HepG2 (cell line): ENCODE results near the gene ADRM1. TPM values are rescaled to one million over a fixed set of nuclear protein-coding genes. Genes with fewer than 3 reads are reported as not detected.
A peak's percentile ranks its signal among the peaks of the same experiment; 100 is the strongest.

ENCODE experiments used
- ARNTL ChIP-seq: sonication (generic); formaldehyde crosslinking; IDR thresholded peaks from 2 replicates; pipeline ENCODE4 v1.4.0; 2020; ENCODE audit warnings: mild to moderate bottlenecking, missing genetic modification reagents
- CCAR2 ChIP-seq: fragments of 200-400 bp; formaldehyde crosslinking; optimal IDR thresholded peaks from 2 replicates; pipeline ENCODE3; 2018; ENCODE audit warnings: low read depth, mild to moderate bottlenecking, low read length, moderate library complexity
- FOXP1 ChIP-seq, 2 experiments: fragments of 450-650 bp in 1 of 2; IDR thresholded peaks; 2 replicates each; pipeline ENCODE4 v1.6.1; 2017 to 2018; ENCODE audit warnings: antibody characterized with exemption in 1 of 2
- GATAD1 ChIP-seq: IDR thresholded peaks from 2 replicates; pipeline ENCODE4 v1.6.1; 2016; ENCODE audit warnings: missing genetic modification reagents, missing compliant biosample characterization
- HNF4G ChIP-seq, 2 experiments: sonication (generic) in 1 of 2; formaldehyde crosslinking in 1 of 2; IDR thresholded peaks; 2 replicates each; pipeline versions ENCODE4 v1.4.0 to v1.6.1; 2011 to 2020; ENCODE audit warnings: borderline replicate concordance in 2 of 2, low read depth in 2 of 2, mild to moderate bottlenecking in 2 of 2, low read length in 1 of 2, missing genetic modification reagents in 1 of 2, moderate library complexity in 1 of 2
- NFIC ChIP-seq: IDR thresholded peaks from 2 replicates; pipeline ENCODE4 v1.6.1; 2012; ENCODE audit warnings: mild to moderate bottlenecking, low read length, inconsistent platforms
- NR2C2 ChIP-seq: sonication (generic); formaldehyde crosslinking; IDR thresholded peaks from 2 replicates; pipeline ENCODE4 v1.4.0; 2020; ENCODE audit warnings: missing genetic modification reagents, mild to moderate bottlenecking, moderate library complexity, borderline replicate concordance
- SPEN ChIP-seq: sonication (generic); formaldehyde crosslinking; IDR thresholded peaks from 2 replicates; pipeline ENCODE4 v1.5.1; 2020; ENCODE audit warnings: low read depth, mild to moderate bottlenecking, missing genetic modification reagents
- ZIK1 ChIP-seq: sonication (generic); formaldehyde crosslinking; IDR thresholded peaks from 2 replicates; pipeline ENCODE4 v1.5.0; 2020; ENCODE audit warnings: mild to moderate bottlenecking, low read depth, missing genetic modification reagents, borderline replicate concordance
- ZNF232 ChIP-seq: sonication (generic); formaldehyde crosslinking; IDR thresholded peaks from 2 replicates; pipeline ENCODE4 v1.4.0; 2020; ENCODE audit warnings: missing genetic modification reagents, borderline replicate concordance
- ZNF484 ChIP-seq: sonication (generic); formaldehyde crosslinking; IDR thresholded peaks from 2 replicates; pipeline ENCODE4 v1.5.1; 2020; ENCODE audit warnings: mild to moderate bottlenecking, low read depth, missing genetic modification reagents, borderline replicate concordance
- ZNF577 ChIP-seq: sonication (generic); formaldehyde crosslinking; IDR thresholded peaks from 2 replicates; pipeline ENCODE4 v1.4.0; 2020; ENCODE audit warnings: mild to moderate bottlenecking, low read depth, missing genetic modification reagents, borderline replicate concordance
- ZNF878 ChIP-seq: sonication (generic); formaldehyde crosslinking; IDR thresholded peaks from 2 replicates; pipeline ENCODE4 v1.8.1; 2023; ENCODE audit warnings: mild to moderate bottlenecking, missing genetic modification reagents, moderate library complexity
- ZSCAN9 ChIP-seq: IDR thresholded peaks from 2 replicates; pipeline ENCODE4 v1.6.1; 2016; ENCODE audit warnings: borderline replicate concordance
- ZZZ3 ChIP-seq: sonication (generic); formaldehyde crosslinking; IDR thresholded peaks from 2 replicates; pipeline ENCODE4 v1.4.0; 2020; ENCODE audit warnings: missing genetic modification reagents, mild to moderate bottlenecking, borderline replicate concordance
- polyA plus RNA-seq, 8 experiments: library from polyadenylated mRNA; depleted of rRNA in 3 of 8; stranded (reverse) in 7 of 8; unstranded in 1 of 8; fragments of >200 nt; fragmentation: Illumina TruSeq in 4 of 8; extraction: Trizol in 4 of 8; gene quantifications; 2 replicates each; pipeline versions ENCODE4 v1.2.1 to v1.2.3, GENCODE V29; 2011 to 2016; ENCODE audit warnings: low read depth in 4 of 8, missing spikeins in 1 of 8, mixed read lengths in 1 of 8; ENCODE audit not compliant: insufficient read depth in 1 of 8
- total RNA-seq, 5 experiments: library from RNA; depleted of rRNA; stranded (reverse); fragments of >200 nt; fragmentation: Illumina TruSeq; extraction: Trizol; gene quantifications; 2 replicates each; pipeline ENCODE4 v1.2.3, GENCODE V29; 2016; ENCODE audit warnings: low read depth in 1 of 5
- TF ChIP-seq, protein P1 (sequence below): sonication (generic); formaldehyde crosslinking; IDR thresholded peaks from 2 replicates; pipeline ENCODE4 v1.4.0; 2020; ENCODE audit warnings: missing genetic modification reagents
- TF ChIP-seq, protein P2 (sequence below): sonication (generic); formaldehyde crosslinking; IDR thresholded peaks from 2 replicates; pipeline ENCODE4 v1.5.0; 2020; ENCODE audit warnings: mild to moderate bottlenecking, missing genetic modification reagents
- TF ChIP-seq, protein P3 (sequence below): sonication (generic); formaldehyde crosslinking; IDR thresholded peaks from 2 replicates; pipeline ENCODE4 v1.8.0; 2022; ENCODE audit warnings: missing genetic modification reagents, mild to moderate bottlenecking, borderline replicate concordance
- TF ChIP-seq, protein P4 (sequence below): sonication (generic); formaldehyde crosslinking; conservative IDR thresholded peaks from 2 replicates; pipeline ENCODE4 v1.8.0; 2022; ENCODE audit warnings: missing genetic modification reagents
- TF ChIP-seq, protein P5 (sequence below): sonication (generic); formaldehyde crosslinking; IDR thresholded peaks from 2 replicates; pipeline ENCODE4 v1.4.0; 2020; ENCODE audit warnings: mild to moderate bottlenecking, missing genetic modification reagents

The ADRM1 gene
- total and polyA plus RNA-seq, 2 of the 13 experiments (the other 11 are each of a cell fraction or from before 2014, with no cell fraction given), result 92.9 to 154 TPM

DNA sequence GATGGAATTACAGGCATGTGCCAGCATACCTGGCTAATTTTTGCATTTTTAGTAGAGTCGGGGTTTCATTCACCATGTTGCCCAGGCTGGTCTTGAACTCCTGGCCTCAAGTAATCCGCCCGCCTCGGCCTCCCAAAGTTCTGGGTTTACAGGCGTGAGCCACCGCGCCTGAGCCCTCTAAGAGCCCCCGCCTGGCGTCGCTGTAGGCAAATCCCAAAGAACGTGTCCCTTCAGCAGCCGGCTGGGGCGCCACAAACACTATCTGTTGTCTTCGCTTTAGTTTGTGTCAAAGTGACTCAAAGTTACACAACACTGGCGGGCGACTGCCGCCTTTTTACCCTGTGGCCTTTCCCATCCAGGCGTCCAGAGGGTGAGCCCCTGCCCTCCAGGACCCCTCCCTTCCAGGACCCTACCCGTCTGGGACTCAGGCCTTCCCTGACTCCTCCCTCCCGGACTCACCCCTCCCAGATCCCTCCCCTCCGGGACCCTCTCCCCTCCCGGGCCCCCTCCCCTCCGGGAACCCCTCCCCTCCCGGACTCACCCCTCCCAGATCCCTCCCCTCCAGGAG is 940 bp upstream of the ADRM1 start (continued):
- TF ChIP-seq, protein P1, sequence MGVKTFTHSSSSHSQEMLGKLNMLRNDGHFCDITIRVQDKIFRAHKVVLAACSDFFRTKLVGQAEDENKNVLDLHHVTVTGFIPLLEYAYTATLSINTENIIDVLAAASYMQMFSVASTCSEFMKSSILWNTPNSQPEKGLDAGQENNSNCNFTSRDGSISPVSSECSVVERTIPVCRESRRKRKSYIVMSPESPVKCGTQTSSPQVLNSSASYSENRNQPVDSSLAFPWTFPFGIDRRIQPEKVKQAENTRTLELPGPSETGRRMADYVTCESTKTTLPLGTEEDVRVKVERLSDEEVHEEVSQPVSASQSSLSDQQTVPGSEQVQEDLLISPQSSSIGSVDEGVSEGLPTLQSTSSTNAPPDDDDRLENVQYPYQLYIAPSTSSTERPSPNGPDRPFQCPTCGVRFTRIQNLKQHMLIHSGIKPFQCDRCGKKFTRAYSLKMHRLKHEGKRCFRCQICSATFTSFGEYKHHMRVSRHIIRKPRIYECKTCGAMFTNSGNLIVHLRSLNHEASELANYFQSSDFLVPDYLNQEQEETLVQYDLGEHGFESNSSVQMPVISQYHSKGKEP (CRISPR knock-in tag), result 0 out of 2 replicates have a peak, but pooled peaks have one; percentile 62
- peak; percentile 89; the same call in 1 of the 2 replicates for TF ChIP-seq ZNF232
- no peak for TF ChIP-seq ZNF577 (CRISPR knock-in tag)
- TF ChIP-seq, protein P2, sequence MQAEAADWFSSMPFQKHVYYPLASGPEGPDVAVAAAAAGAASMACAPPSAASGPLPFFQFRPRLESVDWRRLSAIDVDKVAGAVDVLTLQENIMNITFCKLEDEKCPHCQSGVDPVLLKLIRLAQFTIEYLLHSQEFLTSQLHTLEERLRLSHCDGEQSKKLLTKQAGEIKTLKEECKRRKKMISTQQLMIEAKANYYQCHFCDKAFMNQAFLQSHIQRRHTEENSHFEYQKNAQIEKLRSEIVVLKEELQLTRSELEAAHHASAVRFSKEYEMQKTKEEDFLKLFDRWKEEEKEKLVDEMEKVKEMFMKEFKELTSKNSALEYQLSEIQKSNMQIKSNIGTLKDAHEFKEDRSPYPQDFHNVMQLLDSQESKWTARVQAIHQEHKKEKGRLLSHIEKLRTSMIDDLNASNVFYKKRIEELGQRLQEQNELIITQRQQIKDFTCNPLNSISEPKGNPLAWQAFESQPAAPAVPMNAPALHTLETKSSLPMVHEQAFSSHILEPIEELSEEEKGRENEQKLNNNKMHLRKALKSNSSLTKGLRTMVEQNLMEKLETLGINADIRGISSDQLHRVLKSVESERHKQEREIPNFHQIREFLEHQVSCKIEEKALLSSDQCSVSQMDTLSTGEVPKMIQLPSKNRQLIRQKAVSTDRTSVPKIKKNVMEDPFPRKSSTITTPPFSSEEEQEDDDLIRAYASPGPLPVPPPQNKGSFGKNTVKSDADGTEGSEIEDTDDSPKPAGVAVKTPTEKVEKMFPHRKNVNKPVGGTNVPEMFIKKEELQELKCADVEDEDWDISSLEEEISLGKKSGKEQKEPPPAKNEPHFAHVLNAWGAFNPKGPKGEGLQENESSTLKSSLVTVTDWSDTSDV (CRISPR knock-in tag), result no peak
- peak; percentile 94 for TF ChIP-seq ZSCAN9 (CRISPR knock-in tag)
- no peak; the same call in 1 of the 2 replicates for TF ChIP-seq HNF4G (IDR thresholded peaks at IDR 0.05; ENCODE audit: borderline replicate concordance, low read depth, low read length)
- TF ChIP-seq HNF4G (CRISPR knock-in tag; IDR thresholded peaks at IDR 0.05; ENCODE audit: borderline replicate concordance, low read depth), result no peak; the same call in 1 of the 2 replicates
- TF ChIP-seq ARNTL, result peak; percentile 84; the same call in 1 of the 2 replicates
- TF ChIP-seq, protein P3, sequence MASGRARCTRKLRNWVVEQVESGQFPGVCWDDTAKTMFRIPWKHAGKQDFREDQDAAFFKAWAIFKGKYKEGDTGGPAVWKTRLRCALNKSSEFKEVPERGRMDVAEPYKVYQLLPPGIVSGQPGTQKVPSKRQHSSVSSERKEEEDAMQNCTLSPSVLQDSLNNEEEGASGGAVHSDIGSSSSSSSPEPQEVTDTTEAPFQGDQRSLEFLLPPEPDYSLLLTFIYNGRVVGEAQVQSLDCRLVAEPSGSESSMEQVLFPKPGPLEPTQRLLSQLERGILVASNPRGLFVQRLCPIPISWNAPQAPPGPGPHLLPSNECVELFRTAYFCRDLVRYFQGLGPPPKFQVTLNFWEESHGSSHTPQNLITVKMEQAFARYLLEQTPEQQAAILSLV (CRISPR knock-in tag), result no peak
- TF ChIP-seq ZNF878 (CRISPR knock-in tag), result no peak
- peak; percentile 80 for TF ChIP-seq GATAD1 (CRISPR knock-in tag)
- TF ChIP-seq FOXP1 (IDR thresholded peaks at IDR 0.05), result peak; percentile 85; the same call in 1 of the 2 replicates
- TF ChIP-seq FOXP1 (CRISPR knock-in tag; IDR thresholded peaks at IDR 0.05), result peak; percentile 92
- TF ChIP-seq ZIK1 (CRISPR knock-in tag), result no peak; the same call in 1 of the 2 replicates
- TF ChIP-seq CCAR2, result peak; percentile 42
- TF ChIP-seq ZNF484 (CRISPR knock-in tag), result 0 out of 2 replicates have a peak, but pooled peaks have one; percentile 55
- no peak for TF ChIP-seq NR2C2 (CRISPR knock-in tag)
- TF ChIP-seq SPEN (CRISPR knock-in tag), result peak; percentile 43; the same call in 1 of the 2 replicates
- peak; percentile 90; the same call in 1 of the 2 replicates for TF ChIP-seq ZZZ3
- TF ChIP-seq, protein P4, sequence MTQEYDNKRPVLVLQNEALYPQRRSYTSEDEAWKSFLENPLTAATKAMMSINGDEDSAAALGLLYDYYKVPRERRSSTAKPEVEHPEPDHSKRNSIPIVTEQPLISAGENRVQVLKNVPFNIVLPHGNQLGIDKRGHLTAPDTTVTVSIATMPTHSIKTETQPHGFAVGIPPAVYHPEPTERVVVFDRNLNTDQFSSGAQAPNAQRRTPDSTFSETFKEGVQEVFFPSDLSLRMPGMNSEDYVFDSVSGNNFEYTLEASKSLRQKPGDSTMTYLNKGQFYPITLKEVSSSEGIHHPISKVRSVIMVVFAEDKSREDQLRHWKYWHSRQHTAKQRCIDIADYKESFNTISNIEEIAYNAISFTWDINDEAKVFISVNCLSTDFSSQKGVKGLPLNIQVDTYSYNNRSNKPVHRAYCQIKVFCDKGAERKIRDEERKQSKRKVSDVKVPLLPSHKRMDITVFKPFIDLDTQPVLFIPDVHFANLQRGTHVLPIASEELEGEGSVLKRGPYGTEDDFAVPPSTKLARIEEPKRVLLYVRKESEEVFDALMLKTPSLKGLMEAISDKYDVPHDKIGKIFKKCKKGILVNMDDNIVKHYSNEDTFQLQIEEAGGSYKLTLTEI (CRISPR knock-in tag), result no peak
- TF ChIP-seq NFIC, result no peak
- TF ChIP-seq, protein P5, sequence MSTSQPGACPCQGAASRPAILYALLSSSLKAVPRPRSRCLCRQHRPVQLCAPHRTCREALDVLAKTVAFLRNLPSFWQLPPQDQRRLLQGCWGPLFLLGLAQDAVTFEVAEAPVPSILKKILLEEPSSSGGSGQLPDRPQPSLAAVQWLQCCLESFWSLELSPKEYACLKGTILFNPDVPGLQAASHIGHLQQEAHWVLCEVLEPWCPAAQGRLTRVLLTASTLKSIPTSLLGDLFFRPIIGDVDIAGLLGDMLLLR (CRISPR knock-in tag), result peak; percentile 59; the same call in 1 of the 2 replicates
